CD4-positive, alpha-beta T cell (primary cell): ENCODE data around the gene IGDCC3. TPM values are rescaled to one million over a fixed set of nuclear protein-coding genes. Genes with fewer than 3 reads are reported as not detected.
A peak's percentile ranks its signal among the peaks of the same experiment; 100 is the strongest.

ENCODE experiments used
- ATAC-seq: fragments of 200-7000 bp; cut with Tn5 transposase; one replicate; pipeline ENCODE4 v1.10.0; 2022; ENCODE audit warnings: mild to moderate bottlenecking; ENCODE audit not compliant: poor library complexity
- CTCF ChIA-PET: fragments of 350-600 bp; sonication (Branson Sonifier 250); formaldehyde crosslinking; loops from one replicate; lab custom pipeline; 2021; ENCODE audit warnings: antibody characterized with exemption, inconsistent platforms; lab: Charles Lee
- POLR2A ChIA-PET: fragments of 350-600 bp; sonication (Branson Sonifier 250); formaldehyde crosslinking; loops from one replicate; lab custom pipeline; 2021; ENCODE audit warnings: antibody characterized with exemption, inconsistent platforms; lab: Charles Lee
- DNase-seq, 14 experiments: peaks; one replicate each; pipeline ENCODE4 v3.0.0-alpha.2; 2013 to 2020; ENCODE audit warnings: mixed read lengths in 2 of 14
- H3K27ac ChIP-seq, 2 donors: one replicate each; pipeline versions ENCODE4 v1.5.1 to v1.7.0; 2013; ENCODE audit warnings: low read length in 2 of 2, low read depth in 1 of 2, mild to moderate bottlenecking in 1 of 2
- H3K27me3 ChIP-seq, 2 experiments: 1 replicate in 1 of 2; 2 replicates in 1 of 2; pipeline versions ENCODE4 v1.6.1 to v1.7.0; 2013; ENCODE audit warnings: low read length in 2 of 2, control low read depth in 1 of 2, mild to moderate bottlenecking in 1 of 2, moderate library complexity in 1 of 2; ENCODE audit not compliant: insufficient read depth in 2 of 2, control insufficient read depth in 1 of 2
- H3K36me3 ChIP-seq: one replicate; pipeline ENCODE4 v1.6.1; 2013; ENCODE audit warnings: low read length, control low read depth; ENCODE audit not compliant: insufficient read depth
- H3K4me1 ChIP-seq: one replicate; pipeline ENCODE4 v1.6.1; 2013; ENCODE audit warnings: low read length, control low read depth; ENCODE audit not compliant: insufficient read depth
- H3K4me3 ChIP-seq: one replicate; pipeline ENCODE4 v1.5.1; 2013; ENCODE audit warnings: mild to moderate bottlenecking, low read length, moderate library complexity
- H3K9me3 ChIP-seq, 2 experiments: 1 replicate in 1 of 2; 2 replicates in 1 of 2; pipeline versions ENCODE4 v1.6.1 to v1.7.0; 2013; ENCODE audit warnings: low read length in 2 of 2, mild to moderate bottlenecking in 2 of 2, control low read depth in 1 of 2, moderate library complexity in 1 of 2; ENCODE audit not compliant: control insufficient read depth in 1 of 2, insufficient read depth in 1 of 2
- H3K27ac Mint-ChIP-seq: one replicate; pipeline ENCODE4 v1.8.0; 2020; ENCODE audit warnings: mixed read lengths
- H3K27me3 Mint-ChIP-seq: one replicate; pipeline ENCODE4 v1.8.0; 2021; ENCODE audit warnings: mixed read lengths
- H3K36me3 Mint-ChIP-seq: one replicate; pipeline ENCODE4 v1.8.0; 2021; ENCODE audit warnings: low read depth, mixed read lengths
- H3K4me1 Mint-ChIP-seq: one replicate; pipeline ENCODE4 v1.8.0; 2021; ENCODE audit warnings: low read depth, mixed read lengths
- H3K4me3 Mint-ChIP-seq: one replicate; pipeline ENCODE4 v1.8.0; 2020; ENCODE audit warnings: mild to moderate bottlenecking, mixed read lengths
- H3K9me3 Mint-ChIP-seq: one replicate; pipeline ENCODE4 v1.8.0; 2020; ENCODE audit warnings: mixed read lengths
- CTCF ChIP-seq: fragments of 200-600 bp; IDR thresholded peaks from one replicate; pipeline ENCODE4 v1.8.0; 2022; ENCODE audit warnings: antibody characterized with exemption, mild to moderate bottlenecking
- intact Hi-C, 2 experiments: fragments of 100-400 bp; cut with DNase I in 1 of 2; cut with micrococcal nuclease in 1 of 2; formaldehyde crosslinking; loops; one replicate each; pipeline versions ENCODE4 v1.15.1 to v1.9.0; 2023 to 2025; cut with DNase I, micrococcal nuclease
- total RNA-seq, 174 experiments: library from RNA in 2 of 174; stranded (reverse) in 2 of 174; gene quantifications; one replicate each; pipeline ENCODE4 v1.2.3 and lab custom pipeline; 2021 to 2026

IGDCC3 gene
- total RNA-seq, 2 experiments from 2014 or later: not detected

DNA sequence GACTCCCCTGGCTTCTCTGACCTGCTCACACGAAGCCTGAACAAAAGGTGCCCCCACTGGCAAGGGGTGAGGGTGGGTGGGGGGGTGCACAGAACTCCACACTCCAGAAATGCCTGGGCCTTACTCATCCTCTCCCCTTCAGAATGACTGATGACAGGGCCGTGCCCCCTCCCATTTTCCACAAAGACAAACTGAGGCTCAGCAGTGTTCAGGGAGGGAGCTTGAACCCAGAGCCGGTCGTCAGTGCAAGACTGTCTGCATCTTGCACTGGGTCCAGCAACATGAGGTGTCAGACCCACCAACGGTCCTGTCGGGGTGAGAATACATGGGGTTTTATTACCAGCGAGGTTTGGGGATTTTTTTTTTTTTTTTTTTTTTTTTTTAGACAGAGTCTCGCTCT, 15.3 kb downstream of the IGDCC3 start:
- H3K27me3 Mint-ChIP-seq: peaks cover 31% of the 10 kb centered on the region
- H3K36me3 Mint-ChIP-seq: no peaks in the 10 kb centered on the region
- no peaks in the 10 kb centered on the region for H3K4me1 ChIP-seq
- H3K36me3 ChIP-seq: no peaks in the 10 kb centered on the region
- peaks cover 8 to 21% of the 10 kb centered on the region in 2 experiments for H3K27me3 ChIP-seq
- intact Hi-C loops: no loop called here
- no peak overlapping the region for H3K27ac ChIP-seq
- H3K9me3 ChIP-seq: no peaks in the 10 kb centered on the region
- H3K4me3 Mint-ChIP-seq: no peak overlapping the region
- ChIA-PET CTCF (interaction anchor here (0.6 to 1.0 kb wide), 2 partner anchors 23 to 1415 kb away, joined by 4 read pairs; no protein-coding TSS in a partner anchor), POLR2A (no interaction called here)
- DNase-seq (no peak), ATAC-seq (no peak)
- no peaks in the 10 kb centered on the region for H3K9me3 Mint-ChIP-seq
- H3K4me1 Mint-ChIP-seq: no peaks in the 10 kb centered on the region
- H3K4me3 ChIP-seq: no peak overlapping the region
- no peak for TF ChIP-seq CTCF
- no peak overlapping the region for H3K27ac Mint-ChIP-seq

DNA sequence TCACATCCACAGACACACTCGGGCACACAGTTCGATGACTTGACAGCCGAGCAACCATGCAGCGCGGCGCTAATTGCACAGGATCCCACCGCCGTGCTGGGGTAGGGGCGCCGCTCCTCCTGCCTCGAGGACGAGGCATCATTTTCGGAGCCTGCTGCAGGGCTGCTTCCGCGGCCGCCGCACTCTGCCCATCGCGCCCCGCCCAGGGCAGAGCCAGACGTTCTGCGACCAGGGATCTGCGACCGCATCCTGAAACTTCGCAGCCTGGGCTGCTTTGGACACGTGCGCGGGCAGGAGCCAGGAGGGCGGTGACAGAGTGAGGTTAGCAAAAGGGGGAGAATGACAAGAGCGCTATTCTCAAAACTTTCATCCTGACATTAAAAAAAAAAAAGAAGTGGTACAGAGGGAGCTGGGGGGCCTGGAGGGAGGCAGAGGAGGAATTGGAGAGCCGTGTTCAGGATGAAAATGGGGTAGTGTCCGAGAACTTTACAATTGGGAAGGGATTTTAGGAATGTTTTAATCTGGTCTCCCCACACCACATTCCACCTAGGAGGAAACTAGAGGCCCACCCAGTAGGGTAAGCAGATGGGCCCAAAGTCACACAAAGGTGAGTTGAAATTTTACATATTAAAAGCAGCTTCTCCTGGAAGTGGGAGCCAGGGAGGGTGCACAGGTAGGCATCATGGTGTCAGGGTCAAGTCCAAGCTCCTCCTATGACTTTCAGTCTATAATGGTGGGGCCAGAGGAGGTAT, 15.9 kb downstream of the IGDCC3 start:
- ChIA-PET CTCF (interaction anchor here (1.0 kb wide), 1 partner anchor 23 kb away, joined by 4 read pairs; no protein-coding TSS in a partner anchor), POLR2A (no interaction called here)
- Histone ChIP-seq H3K36me3 (no peaks in the 10 kb centered on the region), H3K27ac (no peak overlapping the region), H3K9me3 (no peaks in the 10 kb centered on the region), H3K27me3 (peaks cover 15 to 27% of the 10 kb centered on the region in 2 experiments), H3K4me3 (no peak overlapping the region), H3K4me1 (no peaks in the 10 kb centered on the region)
- no peaks in the 10 kb centered on the region for H3K9me3 Mint-ChIP-seq
- intact Hi-C loops: no loop called here
- no peaks in the 10 kb centered on the region for H3K4me1 Mint-ChIP-seq
- ATAC-seq (no peak), DNase-seq (peak in 1 of 14 experiments; percentile 3)
- TF ChIP-seq CTCF: no peak
- H3K27ac Mint-ChIP-seq: no peak overlapping the region
- no peaks in the 10 kb centered on the region for H3K36me3 Mint-ChIP-seq
- peaks cover 36% of the 10 kb centered on the region for H3K27me3 Mint-ChIP-seq
- no peak overlapping the region for H3K4me3 Mint-ChIP-seq

GRCh38 chr15:65360506-65360905, 17.3 kb downstream of the IGDCC3 start:
- no peak overlapping the region for H3K4me3 Mint-ChIP-seq
- no peaks in the 10 kb centered on the region for H3K36me3 ChIP-seq
- ChIA-PET POLR2A (no interaction called here), CTCF (interaction anchor here (1.2 kb wide), 1 partner anchor 25 kb away, joined by 3 read pairs; no protein-coding TSS in a partner anchor)
- no peaks in the 10 kb centered on the region for H3K36me3 Mint-ChIP-seq
- H3K4me1 ChIP-seq: peaks cover 9% of the 10 kb centered on the region
- H3K27ac ChIP-seq: no peak overlapping the region
- intact Hi-C loops: no loop called here
- DNase-seq: no peak
- TF ChIP-seq CTCF: no peak
- H3K27me3 ChIP-seq: peaks cover 26 to 38% of the 10 kb centered on the region in 2 experiments
- peaks cover 5% of the 10 kb centered on the region for H3K4me1 Mint-ChIP-seq
- no peak for ATAC-seq
- peaks cover 47% of the 10 kb centered on the region for H3K27me3 Mint-ChIP-seq
- H3K9me3 Mint-ChIP-seq: no peaks in the 10 kb centered on the region
- no peak overlapping the region for H3K4me3 ChIP-seq
- peaks cover 0 to 4% of the 10 kb centered on the region in 2 experiments for H3K9me3 ChIP-seq
- H3K27ac Mint-ChIP-seq: no peak overlapping the region
